ENCODE data around the gene PTGFR. TPM values are rescaled to one million over a fixed set of nuclear protein-coding genes. Genes with fewer than 3 reads are reported as not detected.

PTGFR gene
- polyA plus RNA-seq, 1 donor (not counting 4 experiments of a cell fraction or from before 2014, with no cell fraction given) = not detected

DNA sequence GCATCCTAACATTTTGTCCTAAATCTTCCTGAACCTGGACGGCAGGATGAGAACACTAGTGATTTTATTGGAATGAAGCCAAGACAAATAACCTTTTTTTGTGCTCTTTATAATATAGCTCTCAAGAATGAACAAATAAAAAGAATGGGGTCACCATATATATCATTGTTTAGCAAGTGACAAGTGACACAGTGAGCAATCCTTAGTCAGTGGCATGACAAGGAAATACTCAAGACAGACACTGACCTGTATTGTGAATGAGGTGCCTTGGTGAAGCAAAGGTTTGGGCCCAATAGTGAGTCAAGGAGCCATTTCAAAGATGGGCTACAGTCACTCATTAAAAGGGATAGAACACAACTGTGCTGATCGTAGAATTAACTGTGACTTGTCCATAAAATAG, 35.7 kb downstream of the PTGFR start:
- Histone ChIP-seq H2AFZ (ENCODE audit: control insufficient read depth, low read length) (no peak overlapping the region), H3K4me2 (ENCODE audit: control insufficient read depth, extremely low read depth, insufficient read depth, low read depth, low read length) (no peak overlapping the region), H3K9me1 (ENCODE audit: control insufficient read depth, extremely low read depth, insufficient read depth, low read length) (no peaks in the 10 kb centered on the region), H3K79me2 (ENCODE audit: control insufficient read depth, insufficient read depth, low read length) (no peaks in the 10 kb centered on the region), H3K9ac (ENCODE audit: control insufficient read depth, extremely low read depth, insufficient read depth, low read length) (no peak overlapping the region), H3K36me3 (ENCODE audit: control insufficient read depth in 2 of 2, extremely low read depth in 1 of 2, insufficient read depth in 2 of 2, low read length in 2 of 2) (no peaks in the 10 kb centered on the region), H3K4me1 (ENCODE audit: control insufficient read depth, extremely low read depth, insufficient read depth, low read length) (no peaks in the 10 kb centered on the region), H4K20me1 (ENCODE audit: control insufficient read depth, extremely low read depth, insufficient read depth, low read length) (no peaks in the 10 kb centered on the region), H3K4me3 (ENCODE audit: control insufficient read depth in 2 of 3, extremely low read depth in 1 of 3, insufficient read depth in 2 of 3, low read depth in 1 of 3, low read length in 3 of 3) (no peak overlapping the region), H3K27ac (ENCODE audit: control insufficient read depth, insufficient read depth, low read length) (no peak overlapping the region), H3K27me3 (ENCODE audit: control insufficient read depth, extremely low read depth, insufficient read depth, low read length) (no peaks in the 10 kb centered on the region), H3K9me3 (ENCODE audit: control insufficient read depth, low read depth, low read length) (no peaks in the 10 kb centered on the region)
- dilution Hi-C loops (cut with MboI; ENCODE audit: extremely low pct_ligation_motif_present, low sequenced_read_pairs) = no loop called here
- DNase-seq (ENCODE audit: low read depth, low spot score) (no peak), FAIRE-seq (no peak)
- TF ChIP-seq, protein P1, sequence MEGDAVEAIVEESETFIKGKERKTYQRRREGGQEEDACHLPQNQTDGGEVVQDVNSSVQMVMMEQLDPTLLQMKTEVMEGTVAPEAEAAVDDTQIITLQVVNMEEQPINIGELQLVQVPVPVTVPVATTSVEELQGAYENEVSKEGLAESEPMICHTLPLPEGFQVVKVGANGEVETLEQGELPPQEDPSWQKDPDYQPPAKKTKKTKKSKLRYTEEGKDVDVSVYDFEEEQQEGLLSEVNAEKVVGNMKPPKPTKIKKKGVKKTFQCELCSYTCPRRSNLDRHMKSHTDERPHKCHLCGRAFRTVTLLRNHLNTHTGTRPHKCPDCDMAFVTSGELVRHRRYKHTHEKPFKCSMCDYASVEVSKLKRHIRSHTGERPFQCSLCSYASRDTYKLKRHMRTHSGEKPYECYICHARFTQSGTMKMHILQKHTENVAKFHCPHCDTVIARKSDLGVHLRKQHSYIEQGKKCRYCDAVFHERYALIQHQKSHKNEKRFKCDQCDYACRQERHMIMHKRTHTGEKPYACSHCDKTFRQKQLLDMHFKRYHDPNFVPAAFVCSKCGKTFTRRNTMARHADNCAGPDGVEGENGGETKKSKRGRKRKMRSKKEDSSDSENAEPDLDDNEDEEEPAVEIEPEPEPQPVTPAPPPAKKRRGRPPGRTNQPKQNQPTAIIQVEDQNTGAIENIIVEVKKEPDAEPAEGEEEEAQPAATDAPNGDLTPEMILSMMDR (optimal IDR thresholded peaks at IDR 0.05 in 1 of 3, IDR thresholded peaks at IDR 0.05 in 1 of 3, conservative IDR thresholded peaks at IDR 0.05 in 1 of 3; ENCODE audit: extremely low read depth in 1 of 3, insufficient read depth in 2 of 3, low read length in 3 of 3) = no peak
- no peak for TF ChIP-seq EZH2 (IDR thresholded peaks at IDR 0.05; ENCODE audit: low read length)

DNA sequence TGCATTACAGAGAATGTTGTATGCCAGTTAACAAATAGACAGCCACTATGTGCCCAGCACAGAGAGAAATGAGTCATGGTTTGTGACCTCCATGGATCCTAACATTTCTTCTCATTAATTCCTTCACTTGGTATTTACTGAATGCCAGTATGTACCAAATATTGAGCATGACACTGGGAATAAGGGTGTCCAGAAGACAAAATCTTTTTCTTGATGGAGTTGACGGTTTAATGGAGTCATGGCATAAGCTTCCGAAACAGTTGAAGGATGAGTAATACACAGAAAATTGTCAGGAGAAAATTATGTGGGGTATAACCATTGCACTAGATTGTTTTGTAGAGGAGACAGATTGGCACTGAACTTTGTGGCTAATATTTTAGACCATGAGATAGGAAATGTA, 36.9 kb downstream of the PTGFR start:
- Histone ChIP-seq H3K4me3 (ENCODE audit: control insufficient read depth in 2 of 3, extremely low read depth in 1 of 3, insufficient read depth in 2 of 3, low read depth in 1 of 3, low read length in 3 of 3) (no peak overlapping the region), H3K4me2 (ENCODE audit: control insufficient read depth, extremely low read depth, insufficient read depth, low read depth, low read length) (no peak overlapping the region), H3K27ac (ENCODE audit: control insufficient read depth, insufficient read depth, low read length) (no peak overlapping the region), H3K9ac (ENCODE audit: control insufficient read depth, extremely low read depth, insufficient read depth, low read length) (no peak overlapping the region), H3K9me3 (ENCODE audit: control insufficient read depth, low read depth, low read length) (no peaks in the 10 kb centered on the region), H2AFZ (ENCODE audit: control insufficient read depth, low read length) (no peak overlapping the region), H3K27me3 (ENCODE audit: control insufficient read depth, extremely low read depth, insufficient read depth, low read length) (no peaks in the 10 kb centered on the region), H3K36me3 (ENCODE audit: control insufficient read depth in 2 of 2, extremely low read depth in 1 of 2, insufficient read depth in 2 of 2, low read length in 2 of 2) (no peaks in the 10 kb centered on the region), H3K79me2 (ENCODE audit: control insufficient read depth, insufficient read depth, low read length) (no peaks in the 10 kb centered on the region), H4K20me1 (ENCODE audit: control insufficient read depth, extremely low read depth, insufficient read depth, low read length) (no peaks in the 10 kb centered on the region), H3K4me1 (ENCODE audit: control insufficient read depth, extremely low read depth, insufficient read depth, low read length) (no peaks in the 10 kb centered on the region), H3K9me1 (ENCODE audit: control insufficient read depth, extremely low read depth, insufficient read depth, low read length) (no peaks in the 10 kb centered on the region)
- FAIRE-seq = no peak
- dilution Hi-C loops (cut with MboI; ENCODE audit: extremely low pct_ligation_motif_present, low sequenced_read_pairs) = no loop called here
- TF ChIP-seq, protein P1 (optimal IDR thresholded peaks at IDR 0.05 in 1 of 3, IDR thresholded peaks at IDR 0.05 in 1 of 3, conservative IDR thresholded peaks at IDR 0.05 in 1 of 3; ENCODE audit: extremely low read depth in 1 of 3, insufficient read depth in 2 of 3, low read length in 3 of 3) = no peak
- TF ChIP-seq EZH2 (IDR thresholded peaks at IDR 0.05; ENCODE audit: low read length) = no peak
- no peak for DNase-seq (ENCODE audit: low read depth, low spot score)
